HCT116 (cell line): Measurements from ENCODE around the gene BHLHA9. TPM values are rescaled to one million over a fixed set of nuclear protein-coding genes. Genes with fewer than 3 reads are reported as not detected.
A peak's percentile ranks its signal among the peaks of the same experiment; 100 is the strongest.

Experiments
- ATAC-seq: fragments of 200-7000 bp; cut with Tn5 transposase; 2 replicates; pipeline ENCODE4 v1.9.1; 2020; ENCODE audit warnings: mild to moderate bottlenecking, moderate library complexity
- BruUV-seq: library from RNA; stranded (reverse); fragments of 400-500 nt; replicated peaks from 2 replicates; lab custom pipeline; 2021; lab: Mats Ljungman, UMichigan
- CTCF ChIA-PET: fragments of 300-600 bp; sonication (Branson Sonifier 250); formaldehyde crosslinking; loops from one replicate; lab custom pipeline; 2021; ENCODE audit warnings: antibody characterized with exemption; lab: Charles Lee
- POLR2A ChIA-PET: fragments of 300-600, 350-600 bp; sonication (Branson Sonifier 250); formaldehyde crosslinking; loops from one replicate; lab custom pipeline; 2021; ENCODE audit warnings: antibody characterized with exemption; lab: Charles Lee
- RAD21 ChIA-PET, 2 experiments: fragments of 300-600 bp; sonication (Branson Sonifier 250); formaldehyde crosslinking; loops; one replicate each; lab custom pipeline; 2023; ENCODE audit warnings: low total read pairs in 2 of 2; ENCODE audit not compliant: uncharacterized antibody in 2 of 2, unreplicated experiment in 2 of 2, low non-redundant PET in 1 of 2; lab: Charles Lee
- DNase-seq: peaks from one replicate; pipeline ENCODE4 v3.0.0-alpha.2; 2010; ENCODE audit warnings: low read depth, low spot score
- H2AFZ ChIP-seq: fragments of 200-600 bp; shearing (Covaris generic), sonication (generic); 2 replicates; pipeline ENCODE4 v1.6.1; 2017; ENCODE audit warnings: low read depth, mixed run types, mixed read lengths, antibody characterized with exemption, low read length; ENCODE audit not compliant: poor library complexity, severe bottlenecking
- H3K27ac ChIP-seq: 2 replicates; pipeline ENCODE4 v1.5.1; 2012; ENCODE audit warnings: low read depth, low read length
- H3K27me3 ChIP-seq: fragments of 200-600 bp; sonication (generic); 2 replicates; pipeline ENCODE4 v1.6.1; 2016; ENCODE audit warnings: mixed run types, low read length, mixed read lengths; ENCODE audit not compliant: insufficient read depth
- H3K36me3 ChIP-seq, 2 experiments: fragments of 200-500 bp in 1 of 2; fragments of 200-600 bp in 1 of 2; sonication (Bioruptor generic) in 1 of 2; sonication (generic) in 1 of 2; 2 replicates each; pipeline versions ENCODE4 v1.5.1 to v1.6.1; 2014 to 2016; ENCODE audit warnings: low read length in 2 of 2, inconsistent platforms in 1 of 2, mixed read lengths in 1 of 2, mixed run types in 1 of 2; ENCODE audit not compliant: insufficient read depth in 2 of 2, control insufficient read depth in 1 of 2
- H3K4me1 ChIP-seq, 2 experiments: fragments of 200-600 bp in 1 of 2; sonication (generic) in 1 of 2; 2 replicates each; pipeline versions ENCODE4 v1.5.1 to v1.6.1; 2012 to 2017; ENCODE audit warnings: low read length in 2 of 2, inconsistent platforms in 1 of 2, mild to moderate bottlenecking in 1 of 2, mixed read lengths in 1 of 2, mixed run types in 1 of 2, moderate library complexity in 1 of 2; ENCODE audit not compliant: insufficient read depth in 2 of 2, control insufficient read depth in 1 of 2
- H3K4me2 ChIP-seq: fragments of 200-600 bp; sonication (generic); 2 replicates; pipeline ENCODE4 v1.6.1; 2017; ENCODE audit warnings: mixed run types, low read length, mixed read lengths
- H3K4me3 ChIP-seq, 2 experiments: fragments of 200-600 bp in 1 of 2; sonication (generic) in 1 of 2; replicated peaks in 1 of 2; 2 replicates each; pipeline ENCODE4 v1.5.1; 2011 to 2016; ENCODE audit warnings: low read length in 2 of 2, control low read depth in 1 of 2, low read depth in 1 of 2, mild to moderate bottlenecking in 1 of 2, mixed read lengths in 1 of 2, mixed run types in 1 of 2
- H3K79me2 ChIP-seq: fragments of 200-600 bp; sonication (generic); 2 replicates; pipeline ENCODE4 v1.6.1; 2017; ENCODE audit warnings: mild to moderate bottlenecking, mixed run types, low read length, moderate library complexity, mixed read lengths; ENCODE audit not compliant: insufficient read depth
- H3K9ac ChIP-seq: fragments of 200-600 bp; sonication (generic); 2 replicates; pipeline ENCODE4 v1.6.1; 2016; ENCODE audit warnings: low read length, mixed read lengths
- H3K9me2 ChIP-seq: fragments of 200-600 bp; sonication (generic), shearing (Covaris generic); 2 replicates; pipeline ENCODE4 v1.6.1; 2017; ENCODE audit warnings: mixed run types, mild to moderate bottlenecking, moderate library complexity; ENCODE audit not compliant: insufficient read depth
- H3K9me3 ChIP-seq, 2 experiments: fragments of 200-500 bp in 1 of 2; fragments of 200-600 bp in 1 of 2; sonication (Bioruptor generic) in 1 of 2; sonication (generic) in 1 of 2; 2 replicates each; pipeline ENCODE4 v1.6.1; 2014 to 2017; ENCODE audit warnings: low read length in 2 of 2, mixed read lengths in 2 of 2, inconsistent platforms in 1 of 2, low read depth in 1 of 2, mild to moderate bottlenecking in 1 of 2, mixed run types in 1 of 2, moderate library complexity in 1 of 2; ENCODE audit not compliant: control insufficient read depth in 1 of 2, insufficient read depth in 1 of 2
- H4K20me1 ChIP-seq: fragments of 200-600 bp; sonication (generic), shearing (Covaris generic); 2 replicates; pipeline ENCODE4 v1.6.1; 2017; ENCODE audit warnings: mixed run types, mild to moderate bottlenecking, moderate library complexity; ENCODE audit not compliant: insufficient read depth
- EZH2 ChIP-seq: fragments of 200-600 bp; sonication (generic); IDR thresholded peaks from 2 replicates; pipeline ENCODE4 v1.6.1; 2017; ENCODE audit warnings: antibody characterized with exemption, mixed run types
- FOSL1 ChIP-seq: IDR thresholded peaks from 2 replicates; pipeline ENCODE4 v1.6.1; 2012; ENCODE audit warnings: low read depth
- POLR2A ChIP-seq: IDR thresholded peaks from 2 replicates; pipeline ENCODE4 v1.7.0; 2011; ENCODE audit warnings: borderline replicate concordance; ENCODE audit not compliant: insufficient read depth, insufficient read length; ENCODE audit errors: extremely low read depth
- RAD21 ChIP-seq: IDR thresholded peaks from 2 replicates; pipeline ENCODE4 v1.6.1; 2012; ENCODE audit warnings: low read depth, mild to moderate bottlenecking
- YY1 ChIP-seq: IDR thresholded peaks from 2 replicates; pipeline ENCODE4 v1.6.1; 2011; ENCODE audit warnings: low read length, low read depth, moderate library complexity, mild to moderate bottlenecking; ENCODE audit not compliant: insufficient replicate concordance; ENCODE audit errors: extremely low read depth
- ZNF274 ChIP-seq: fragments of 200-500 bp; sonication (Bioruptor generic); IDR thresholded peaks from 2 replicates; pipeline ENCODE4 v1.6.1; 2014; ENCODE audit warnings: mild to moderate bottlenecking, low read depth, low read length, inconsistent platforms
- intact Hi-C: fragments of 100-400 bp; cut with micrococcal nuclease; formaldehyde crosslinking; loops from 2 replicates; pipeline ENCODE4 v1.10.0; 2022
- total RNA-seq: library from RNA; stranded (reverse); gene quantifications from one replicate; pipeline ENCODE4 v1.2.1, GENCODE V29; 2021; ENCODE audit not compliant: unreplicated experiment
- TF ChIP-seq, protein P1 (sequence below), 3 experiments: fragments of 200-600 bp in 1 of 3; sonication (generic) in 1 of 3; IDR thresholded peaks in 2 of 3; conservative IDR thresholded peaks in 1 of 3; 2 replicates each; pipeline ENCODE4 v1.5.1; 2012 to 2017; ENCODE audit warnings: low read depth in 2 of 3, low read length in 2 of 3, antibody characterized with exemption in 1 of 3, borderline replicate concordance in 1 of 3, control low read depth in 1 of 3, mild to moderate bottlenecking in 1 of 3, mixed read lengths in 1 of 3, mixed run types in 1 of 3, moderate library complexity in 1 of 3; ENCODE audit not compliant: insufficient read depth in 1 of 3
- TF ChIP-seq, protein P2 (sequence below): IDR thresholded peaks from 2 replicates; pipeline ENCODE4 v1.6.1; 2012
- TF ChIP-seq, protein P3 (sequence below): IDR thresholded peaks from 2 replicates; pipeline ENCODE4 v1.6.1; 2012; ENCODE audit warnings: low read depth
- TF ChIP-seq, protein P4 (sequence below): IDR thresholded peaks from 2 replicates; pipeline ENCODE4 v1.6.1; 2012

Gene BHLHA9
- total RNA-seq, 1 experiment from 2014 or later, result not detected

GRCh38 chr17:1267471-1267943 is 2.7 kb upstream of the BHLHA9 start:
- intact Hi-C loops, result no loop called here
- POLR2A ChIA-PET, result no interaction called here
- no peaks in the 10 kb centered on the region for H4K20me1 ChIP-seq
- H2AFZ ChIP-seq, result no peak overlapping the region
- H3K9ac ChIP-seq, result peak overlapping the region; percentile 72
- peaks cover 38 to 50% of the 10 kb centered on the region in 2 experiments for H3K4me1 ChIP-seq
- no peak for DNase-seq
- H3K9me2 ChIP-seq, result no peaks in the 10 kb centered on the region
- no peaks in the 10 kb centered on the region for H3K36me3 ChIP-seq
- H3K9me3 ChIP-seq, result no peaks in the 10 kb centered on the region
- no peaks in the 10 kb centered on the region for H3K79me2 ChIP-seq
- H3K27me3 ChIP-seq, result no peaks in the 10 kb centered on the region
- H3K27ac ChIP-seq, result peak overlapping the region; percentile 86
- peak overlapping the region; percentile 92 for H3K4me2 ChIP-seq
- peak overlapping the region; percentile 69 to 75 for H3K4me3 ChIP-seq
- CTCF ChIA-PET, result interaction anchor here (1.1 to 1.4 kb wide), 2 partner anchors 65 to 265 kb away, joined by 3 to 4 read pairs; no protein-coding TSS in a partner anchor
- ATAC-seq, result peak; percentile 18
- BruUV-seq, result TSS peak; percentile 89
- no peak for TF ChIP-seq FOSL1
- no peak for TF ChIP-seq POLR2A
- no peak for TF ChIP-seq YY1
- TF ChIP-seq, protein P1, sequence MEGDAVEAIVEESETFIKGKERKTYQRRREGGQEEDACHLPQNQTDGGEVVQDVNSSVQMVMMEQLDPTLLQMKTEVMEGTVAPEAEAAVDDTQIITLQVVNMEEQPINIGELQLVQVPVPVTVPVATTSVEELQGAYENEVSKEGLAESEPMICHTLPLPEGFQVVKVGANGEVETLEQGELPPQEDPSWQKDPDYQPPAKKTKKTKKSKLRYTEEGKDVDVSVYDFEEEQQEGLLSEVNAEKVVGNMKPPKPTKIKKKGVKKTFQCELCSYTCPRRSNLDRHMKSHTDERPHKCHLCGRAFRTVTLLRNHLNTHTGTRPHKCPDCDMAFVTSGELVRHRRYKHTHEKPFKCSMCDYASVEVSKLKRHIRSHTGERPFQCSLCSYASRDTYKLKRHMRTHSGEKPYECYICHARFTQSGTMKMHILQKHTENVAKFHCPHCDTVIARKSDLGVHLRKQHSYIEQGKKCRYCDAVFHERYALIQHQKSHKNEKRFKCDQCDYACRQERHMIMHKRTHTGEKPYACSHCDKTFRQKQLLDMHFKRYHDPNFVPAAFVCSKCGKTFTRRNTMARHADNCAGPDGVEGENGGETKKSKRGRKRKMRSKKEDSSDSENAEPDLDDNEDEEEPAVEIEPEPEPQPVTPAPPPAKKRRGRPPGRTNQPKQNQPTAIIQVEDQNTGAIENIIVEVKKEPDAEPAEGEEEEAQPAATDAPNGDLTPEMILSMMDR (IDR thresholded peaks at IDR 0.05 in 2 of 3, conservative IDR thresholded peaks at IDR 0.05 in 1 of 3; ENCODE audit: borderline replicate concordance in 1 of 3, insufficient read depth in 1 of 3, low read depth in 2 of 3, low read length in 2 of 3), result no peak
- TF ChIP-seq, protein P2, sequence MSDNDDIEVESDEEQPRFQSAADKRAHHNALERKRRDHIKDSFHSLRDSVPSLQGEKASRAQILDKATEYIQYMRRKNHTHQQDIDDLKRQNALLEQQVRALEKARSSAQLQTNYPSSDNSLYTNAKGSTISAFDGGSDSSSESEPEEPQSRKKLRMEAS, result 0 out of 2 replicates have a peak, but pooled peaks have one; percentile 38
- RAD21 ChIA-PET, result interaction anchor here in 1 of 2 experiments (0.6 kb wide), 1 partner anchor 121 kb away, joined by 3 read pairs; no protein-coding TSS in a partner anchor

DNA sequence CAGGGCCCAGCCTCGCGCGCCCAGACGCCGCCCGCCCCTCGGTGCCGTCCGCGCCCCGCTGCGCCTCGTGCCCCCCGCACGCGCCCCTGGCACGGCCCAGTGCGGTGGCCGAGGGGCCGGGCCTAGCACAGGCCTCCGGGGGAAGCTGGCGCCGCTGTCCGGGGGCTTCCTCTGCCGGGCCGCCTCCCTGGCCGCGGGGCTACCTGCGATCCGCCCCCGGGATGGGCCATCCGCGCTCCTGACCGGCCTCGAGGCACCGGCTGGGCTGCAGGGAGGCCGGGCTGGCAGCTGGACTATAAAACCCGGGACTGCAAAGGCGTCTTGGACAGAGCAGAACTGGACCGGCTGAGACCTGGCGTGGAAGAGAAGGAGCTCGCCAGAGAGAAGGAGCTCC is 783 bp downstream of the BHLHA9 start:
- Histone ChIP-seq H3K9me3 (no peaks in the 10 kb centered on the region), H3K9me2 (no peaks in the 10 kb centered on the region), H2AFZ (no peak overlapping the region), H3K36me3 (no peaks in the 10 kb centered on the region), H3K4me1 (peaks cover 23 to 29% of the 10 kb centered on the region in 2 experiments), H4K20me1 (no peaks in the 10 kb centered on the region), H3K4me3 (no peak overlapping the region), H3K4me2 (no peak overlapping the region), H3K79me2 (no peaks in the 10 kb centered on the region), H3K27me3 (no peaks in the 10 kb centered on the region), H3K9ac (no peak overlapping the region), H3K27ac (no peak overlapping the region; the same call in 1 of the 2 replicates)
- ChIA-PET RAD21 (no interaction called here), CTCF (interaction anchor here (1.6 kb wide), 1 partner anchor 11 kb away, joined by 3 read pairs; no protein-coding TSS in a partner anchor), POLR2A (no interaction called here)
- no peak for ATAC-seq
- BruUV-seq, result no TSS peak
- DNase-seq, result no peak
- intact Hi-C loops, result no loop called here
- TF ChIP-seq ZNF274 (no peak), RAD21 (no peak), EZH2 (no peak)
- TF ChIP-seq, protein P3, sequence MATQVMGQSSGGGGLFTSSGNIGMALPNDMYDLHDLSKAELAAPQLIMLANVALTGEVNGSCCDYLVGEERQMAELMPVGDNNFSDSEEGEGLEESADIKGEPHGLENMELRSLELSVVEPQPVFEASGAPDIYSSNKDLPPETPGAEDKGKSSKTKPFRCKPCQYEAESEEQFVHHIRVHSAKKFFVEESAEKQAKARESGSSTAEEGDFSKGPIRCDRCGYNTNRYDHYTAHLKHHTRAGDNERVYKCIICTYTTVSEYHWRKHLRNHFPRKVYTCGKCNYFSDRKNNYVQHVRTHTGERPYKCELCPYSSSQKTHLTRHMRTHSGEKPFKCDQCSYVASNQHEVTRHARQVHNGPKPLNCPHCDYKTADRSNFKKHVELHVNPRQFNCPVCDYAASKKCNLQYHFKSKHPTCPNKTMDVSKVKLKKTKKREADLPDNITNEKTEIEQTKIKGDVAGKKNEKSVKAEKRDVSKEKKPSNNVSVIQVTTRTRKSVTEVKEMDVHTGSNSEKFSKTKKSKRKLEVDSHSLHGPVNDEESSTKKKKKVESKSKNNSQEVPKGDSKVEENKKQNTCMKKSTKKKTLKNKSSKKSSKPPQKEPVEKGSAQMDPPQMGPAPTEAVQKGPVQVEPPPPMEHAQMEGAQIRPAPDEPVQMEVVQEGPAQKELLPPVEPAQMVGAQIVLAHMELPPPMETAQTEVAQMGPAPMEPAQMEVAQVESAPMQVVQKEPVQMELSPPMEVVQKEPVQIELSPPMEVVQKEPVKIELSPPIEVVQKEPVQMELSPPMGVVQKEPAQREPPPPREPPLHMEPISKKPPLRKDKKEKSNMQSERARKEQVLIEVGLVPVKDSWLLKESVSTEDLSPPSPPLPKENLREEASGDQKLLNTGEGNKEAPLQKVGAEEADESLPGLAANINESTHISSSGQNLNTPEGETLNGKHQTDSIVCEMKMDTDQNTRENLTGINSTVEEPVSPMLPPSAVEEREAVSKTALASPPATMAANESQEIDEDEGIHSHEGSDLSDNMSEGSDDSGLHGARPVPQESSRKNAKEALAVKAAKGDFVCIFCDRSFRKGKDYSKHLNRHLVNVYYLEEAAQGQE, result no peak
- TF ChIP-seq, protein P4, sequence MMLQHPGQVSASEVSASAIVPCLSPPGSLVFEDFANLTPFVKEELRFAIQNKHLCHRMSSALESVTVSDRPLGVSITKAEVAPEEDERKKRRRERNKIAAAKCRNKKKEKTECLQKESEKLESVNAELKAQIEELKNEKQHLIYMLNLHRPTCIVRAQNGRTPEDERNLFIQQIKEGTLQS, result no peak
- TF ChIP-seq, protein P1 (IDR thresholded peaks at IDR 0.05 in 2 of 3, conservative IDR thresholded peaks at IDR 0.05 in 1 of 3; ENCODE audit: borderline replicate concordance in 1 of 3, insufficient read depth in 1 of 3, low read depth in 2 of 3, low read length in 2 of 3), result no peak
